A549 treated with Hydrocortisone at 1 μM for 4 hours (cell line): ENCODE results near the gene BSPH1. TPM values are rescaled to one million over a fixed set of nuclear protein-coding genes. Genes with fewer than 3 reads are reported as not detected.

Source experiments
- total RNA-seq: library from RNA; stranded (reverse); fragments of 200-300 nt; extraction: Qiagen RNA extraction; gene quantifications from 5 replicates; pipeline ENCODE4 v1.2.3, GENCODE V29; 2022

BSPH1 gene
- total RNA-seq: not detected in 5 replicates

GRCh38 chr19:47992070-47992469 lies at the start of gene BSPH1:
BSPH1 (minus strand) TSS chr19:47992170; CDS start chr19:47992081, 89 bp downstream.

DNA sequence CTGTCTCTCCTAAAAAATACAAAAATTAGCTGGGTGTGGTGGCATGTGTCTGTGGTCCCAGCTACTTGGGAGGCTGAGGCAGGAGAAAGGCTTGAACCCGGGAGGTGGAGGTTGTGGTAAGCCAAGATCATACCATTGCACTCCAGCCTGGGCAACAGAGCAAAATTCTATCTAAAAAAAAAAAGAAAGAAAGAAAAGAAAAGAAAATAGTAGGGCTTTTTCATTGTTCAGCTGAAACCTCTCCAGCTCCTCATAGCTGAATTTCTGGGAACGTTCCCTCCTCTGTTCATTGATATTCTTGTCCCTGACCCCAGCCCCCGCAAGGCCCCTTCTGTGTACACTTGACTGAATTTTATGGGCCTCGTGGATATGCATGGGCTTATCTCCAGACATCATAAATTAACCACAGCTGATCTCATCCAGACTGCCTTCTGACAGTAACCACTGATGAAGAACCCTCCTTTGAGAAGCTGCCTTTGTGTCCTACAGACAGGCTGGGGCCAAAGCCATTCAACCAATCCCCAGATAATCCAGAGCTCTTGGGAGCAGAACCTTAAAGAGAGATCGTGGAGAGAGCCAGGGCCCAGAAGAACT lies 2.3 kb upstream of the BSPH1 start, which contains the start of gene ELSPBP1:
Gene ELSPBP1 (plus strand): TSS at position 424 of the 594 bp plus-strand sequence. CDS start 14,036 bp downstream, outside the sequence.

Other genes starting within 250 kb of the BSPH1 start
- 227 to 307 TPM (median 238 TPM) in 5 replicates for gene NOP53, start 246.6 kb downstream of the BSPH1 start, total RNA-seq
- 96.6 to 176 TPM (median 155 TPM) in 5 replicates for gene SELENOW, start 213.5 kb downstream of the BSPH1 start, total RNA-seq
- not detected in 5 replicates for gene TPRX1, start 187.6 kb downstream of the BSPH1 start, total RNA-seq
- not detected in 5 replicates for gene CRX, start 170.2 kb downstream of the BSPH1 start, total RNA-seq
- not detected in 5 replicates for gene TPRX2, start 132.9 kb downstream of the BSPH1 start, total RNA-seq
- gene SULT2A1, start 105.9 kb downstream of the BSPH1 start, total RNA-seq: 0.06 TPM in 1 of 5 replicates, not detected in the others
- gene ELSPBP1, start 2.5 kb upstream of the BSPH1 start, total RNA-seq: not detected in 5 replicates
- gene CABP5, start 51.9 kb upstream of the BSPH1 start, total RNA-seq: not detected in 5 replicates
- 8.7 to 15.2 TPM (median 11.2 TPM) in 5 replicates for gene PLA2G4C, start 118.6 kb upstream of the BSPH1 start, total RNA-seq
- 56.1 to 67.2 TPM (median 64.2 TPM) in 5 replicates for gene LIG1, start 178.2 kb upstream of the BSPH1 start, total RNA-seq
- gene ZSWIM9, start 178.5 kb upstream of the BSPH1 start, total RNA-seq: 6.1 to 7.2 TPM (median 6.5 TPM) in 5 replicates